Tibial artery (tissue), 4 donors: ENCODE results near the gene BZW2.

Experiments used
- DNase-seq, 2 donors: peaks; one replicate each; pipeline ENCODE4 v3.0.0-alpha.2; 2019
- H3K27ac ChIP-seq, 2 donors: fragments of 200-600 bp; sonication (generic) in 1 of 2; 1 replicate in 1 of 2; 2 replicates in 1 of 2; pipeline ENCODE4 v1.5.1; 2018 to 2019; ENCODE audit warnings: mild to moderate bottlenecking in 1 of 2
- H3K27me3 ChIP-seq, 2 donors: fragments of 200-600 bp; sonication (generic) in 1 of 2; one replicate each; pipeline versions ENCODE4 v1.5.1 to v1.6.0; 2016 to 2019
- H3K36me3 ChIP-seq, 3 donors: fragments of 200-600 bp; sonication (generic) in 2 of 3; one replicate each; pipeline ENCODE4 v1.5.1; 2016 to 2019; ENCODE audit warnings: mild to moderate bottlenecking in 2 of 3
- H3K4me1 ChIP-seq, 4 donors: fragments of 200-600 bp; sonication (generic) in 2 of 4; 1 replicate in 3 of 4; 2 replicates in 1 of 4; pipeline ENCODE4 v1.5.1; 2016 to 2019
- H3K4me3 ChIP-seq, 2 donors: fragments of 200-600 bp; sonication (generic) in 1 of 2; 1 replicate in 1 of 2; 2 replicates in 1 of 2; pipeline ENCODE4 v1.5.1; 2018 to 2019; ENCODE audit warnings: mild to moderate bottlenecking in 2 of 2
- H3K9me3 ChIP-seq, 3 donors: fragments of 200-600 bp; sonication (generic) in 1 of 3; one replicate each; pipeline ENCODE4 v1.5.1; 2016 to 2019
- intact Hi-C: fragments of 100-400 bp; cut with DNase I; formaldehyde crosslinking; loops from one replicate; pipeline ENCODE4 v1.15.0; 2023; ENCODE audit warnings: low total_unique reads
- TF ChIP-seq, protein P1 (sequence below), 2 experiments: fragments of 200-600 bp in 1 of 2; fragments of 450-650 bp in 1 of 2; IDR thresholded peaks; one replicate each; pipeline ENCODE4 v1.5.1; 2017 to 2019; ENCODE audit warnings: antibody characterized with exemption in 2 of 2, mild to moderate bottlenecking in 1 of 2, moderate library complexity in 1 of 2

The BZW2 gene

DNA sequence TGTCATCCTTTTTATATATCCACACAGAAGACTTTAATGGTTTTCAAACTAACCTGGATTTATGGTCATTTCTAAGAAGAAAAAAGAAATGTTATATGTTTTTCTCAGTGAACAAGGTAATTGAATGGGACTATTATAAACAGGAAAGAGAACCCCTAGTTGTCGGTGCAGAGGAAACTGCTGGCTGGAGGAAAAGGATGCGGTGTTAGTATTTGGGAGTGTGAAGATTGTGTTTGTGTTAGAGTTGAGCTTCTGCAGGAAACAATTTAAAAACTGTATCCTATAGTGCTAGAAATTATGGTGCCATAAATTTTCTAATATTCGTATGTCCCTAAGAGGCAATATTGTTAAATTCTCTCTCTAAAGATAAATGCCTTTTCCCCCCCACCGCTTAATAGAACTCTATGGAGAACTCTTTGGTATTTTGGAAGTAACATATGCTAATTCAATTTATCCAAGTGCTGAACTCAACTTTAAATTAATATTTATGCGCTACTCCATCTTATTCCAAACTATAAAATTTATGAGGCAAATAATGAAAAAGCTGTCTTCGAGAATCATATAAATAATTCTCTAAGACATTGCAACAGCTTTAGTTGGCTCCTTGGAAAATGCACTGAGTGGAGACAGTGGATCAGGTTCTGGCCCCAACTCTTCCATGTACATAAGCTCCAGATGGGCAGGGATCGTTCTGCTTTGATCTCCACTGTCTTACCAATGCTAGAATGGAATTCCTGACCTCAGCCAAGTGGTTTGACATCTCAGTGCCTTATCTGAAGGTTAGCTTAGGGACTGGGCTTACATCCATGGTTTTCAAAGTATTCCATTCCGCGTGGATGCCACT lies 5.6 kb downstream of the BZW2 start:
- TF ChIP-seq, protein P1, sequence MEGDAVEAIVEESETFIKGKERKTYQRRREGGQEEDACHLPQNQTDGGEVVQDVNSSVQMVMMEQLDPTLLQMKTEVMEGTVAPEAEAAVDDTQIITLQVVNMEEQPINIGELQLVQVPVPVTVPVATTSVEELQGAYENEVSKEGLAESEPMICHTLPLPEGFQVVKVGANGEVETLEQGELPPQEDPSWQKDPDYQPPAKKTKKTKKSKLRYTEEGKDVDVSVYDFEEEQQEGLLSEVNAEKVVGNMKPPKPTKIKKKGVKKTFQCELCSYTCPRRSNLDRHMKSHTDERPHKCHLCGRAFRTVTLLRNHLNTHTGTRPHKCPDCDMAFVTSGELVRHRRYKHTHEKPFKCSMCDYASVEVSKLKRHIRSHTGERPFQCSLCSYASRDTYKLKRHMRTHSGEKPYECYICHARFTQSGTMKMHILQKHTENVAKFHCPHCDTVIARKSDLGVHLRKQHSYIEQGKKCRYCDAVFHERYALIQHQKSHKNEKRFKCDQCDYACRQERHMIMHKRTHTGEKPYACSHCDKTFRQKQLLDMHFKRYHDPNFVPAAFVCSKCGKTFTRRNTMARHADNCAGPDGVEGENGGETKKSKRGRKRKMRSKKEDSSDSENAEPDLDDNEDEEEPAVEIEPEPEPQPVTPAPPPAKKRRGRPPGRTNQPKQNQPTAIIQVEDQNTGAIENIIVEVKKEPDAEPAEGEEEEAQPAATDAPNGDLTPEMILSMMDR (IDR thresholded peaks at IDR 0.05) = no peak
- H3K27me3 ChIP-seq = no peaks in the 10 kb centered on the region
- H3K4me1 ChIP-seq = peaks cover 0 to 19% (median 12%) of the 10 kb centered on the region in 4 donors
- H3K36me3 ChIP-seq = no peaks in the 10 kb centered on the region
- no peak overlapping the region for H3K27ac ChIP-seq
- no peak overlapping the region for H3K4me3 ChIP-seq
- H3K9me3 ChIP-seq = no peaks in the 10 kb centered on the region
- intact Hi-C loops = no loop called here
- no peak for DNase-seq

DNA sequence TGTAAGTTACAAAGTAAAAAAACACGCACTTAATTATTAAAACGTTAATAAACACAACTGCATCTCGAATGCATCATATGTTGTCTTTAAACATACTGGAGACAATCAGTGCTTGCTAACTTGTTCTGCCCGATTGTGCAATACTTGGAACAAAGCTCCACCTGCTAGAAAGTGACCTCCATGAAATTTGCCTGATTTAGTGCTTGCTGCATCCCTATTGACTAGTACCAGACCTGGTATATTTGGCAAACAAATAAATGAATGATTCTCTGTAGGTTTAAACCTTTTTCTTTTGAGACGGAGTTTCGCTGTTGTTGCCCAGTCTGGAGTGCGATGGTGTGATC lies 6.2 kb downstream of the BZW2 start:
- no peak overlapping the region for H3K4me3 ChIP-seq
- H3K4me1 ChIP-seq = peaks cover 0 to 14% (median 6%) of the 10 kb centered on the region in 4 donors
- H3K27ac ChIP-seq = no peak overlapping the region
- H3K9me3 ChIP-seq = no peaks in the 10 kb centered on the region
- H3K36me3 ChIP-seq = no peaks in the 10 kb centered on the region
- DNase-seq = no peak
- intact Hi-C loops = no loop called here
- no peaks in the 10 kb centered on the region for H3K27me3 ChIP-seq
- TF ChIP-seq, protein P1 (IDR thresholded peaks at IDR 0.05) = no peak

DNA sequence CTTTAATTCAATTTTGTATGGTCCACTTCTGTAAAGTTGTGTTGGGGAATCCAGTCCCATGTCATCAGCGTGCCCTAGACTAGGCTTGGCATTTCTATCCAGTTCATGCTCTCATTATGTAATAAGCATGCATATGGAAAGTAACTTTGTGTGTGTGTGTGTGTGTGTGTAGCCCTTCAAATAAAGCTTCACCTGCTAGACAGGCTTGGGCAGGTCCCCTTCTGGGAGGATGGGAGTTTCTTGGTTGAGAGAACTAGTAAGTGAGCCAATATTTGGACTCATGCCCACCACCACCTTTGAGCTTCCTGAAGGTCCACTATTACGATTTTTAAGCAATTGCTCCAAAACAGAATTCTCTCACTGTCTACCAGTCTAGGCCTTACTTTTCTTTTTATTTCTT lies 6.9 kb downstream of the BZW2 start:
- TF ChIP-seq, protein P1 (IDR thresholded peaks at IDR 0.05) = no peak
- Histone ChIP-seq H3K9me3 (no peaks in the 10 kb centered on the region), H3K27me3 (no peaks in the 10 kb centered on the region), H3K4me3 (no peak overlapping the region), H3K27ac (no peak overlapping the region), H3K36me3 (no peaks in the 10 kb centered on the region), H3K4me1 (peaks cover 0 to 11% (median 3%) of the 10 kb centered on the region in 4 donors)
- intact Hi-C loops = no loop called here
- DNase-seq = no peak

DNA sequence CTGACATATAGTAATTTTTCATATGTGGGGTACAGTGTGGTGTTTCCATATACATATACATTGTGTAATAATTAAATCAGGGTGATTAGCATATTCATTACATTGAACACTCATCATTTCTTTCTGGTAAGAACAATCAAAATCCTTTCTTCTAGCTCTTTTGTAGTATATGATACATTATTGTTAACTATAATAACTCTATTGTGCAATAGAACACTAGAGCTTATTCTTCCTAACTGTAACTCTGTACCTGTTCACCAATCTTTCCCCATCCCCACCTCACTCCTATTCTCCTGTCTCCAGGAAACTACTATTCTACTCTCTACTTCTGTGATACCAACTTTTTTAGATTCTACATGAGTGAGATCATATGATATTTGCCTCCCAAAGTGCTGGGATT lies 9.4 kb downstream of the BZW2 start:
- intact Hi-C loops = no loop called here
- Histone ChIP-seq H3K4me3 (no peak overlapping the region), H3K27me3 (no peaks in the 10 kb centered on the region), H3K9me3 (no peaks in the 10 kb centered on the region), H3K27ac (no peak overlapping the region), H3K36me3 (no peaks in the 10 kb centered on the region), H3K4me1 (peaks cover 0 to 5% (median 0%) of the 10 kb centered on the region in 4 donors)
- no peak for DNase-seq
- TF ChIP-seq, protein P1 (IDR thresholded peaks at IDR 0.05) = no peak

DNA sequence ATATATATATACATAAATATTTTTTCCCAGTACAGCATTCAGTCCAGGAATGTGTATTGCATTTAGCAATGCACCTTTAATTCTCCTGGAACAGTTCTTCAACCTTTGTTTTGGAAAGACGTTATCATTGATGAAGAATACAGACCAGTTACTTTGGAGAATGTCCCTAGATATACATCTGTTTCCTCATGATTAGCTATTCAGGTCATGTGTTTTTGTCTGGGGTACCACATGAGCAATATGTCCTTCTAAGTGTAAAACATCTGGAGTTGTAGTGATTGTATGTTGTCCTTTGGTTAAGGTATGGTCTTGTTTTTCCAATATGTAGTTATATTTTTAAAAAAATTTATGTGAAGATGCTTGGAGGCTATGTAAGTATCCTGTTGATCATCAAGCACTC lies 10.2 kb downstream of the BZW2 start:
- DNase-seq = no peak
- H3K27ac ChIP-seq = no peak overlapping the region
- peaks cover 0 to 11% (median 2%) of the 10 kb centered on the region in 4 donors for H3K4me1 ChIP-seq
- intact Hi-C loops = no loop called here
- H3K36me3 ChIP-seq = no peaks in the 10 kb centered on the region
- TF ChIP-seq, protein P1 (IDR thresholded peaks at IDR 0.05) = no peak
- H3K9me3 ChIP-seq = no peaks in the 10 kb centered on the region
- H3K27me3 ChIP-seq = no peaks in the 10 kb centered on the region
- H3K4me3 ChIP-seq = no peak overlapping the region
